Mesenchymal stem cell (in vitro differentiated cells and primary cell): Measurements from ENCODE around the gene CYTH1.

Source experiments
- DNase-seq: peaks from one replicate; pipeline ENCODE4 v3.0.0-alpha.2; 2013
- H2AFZ ChIP-seq: one replicate; pipeline ENCODE4 v1.6.1; 2013; ENCODE audit warnings: low read depth, mild to moderate bottlenecking, control low read depth, inconsistent platforms, low read length, moderate library complexity
- H2AK5ac ChIP-seq: 2 replicates; pipeline ENCODE4 v1.6.1; 2013; ENCODE audit warnings: low read length, moderate library complexity, mild to moderate bottlenecking, inconsistent platforms; ENCODE audit not compliant: severe bottlenecking
- H2BK120ac ChIP-seq: one replicate; pipeline ENCODE4 v1.6.1; 2013; ENCODE audit warnings: low read depth, mild to moderate bottlenecking, inconsistent platforms, low read length, moderate library complexity
- H2BK12ac ChIP-seq, 2 experiments: one replicate each; pipeline ENCODE4 v1.6.1; 2013; ENCODE audit warnings: inconsistent platforms in 2 of 2, low read length in 2 of 2, mild to moderate bottlenecking in 2 of 2, moderate library complexity in 2 of 2, control low read depth in 1 of 2
- H2BK15ac ChIP-seq: one replicate; pipeline ENCODE4 v1.6.1; 2013; ENCODE audit warnings: mild to moderate bottlenecking, low read depth, inconsistent platforms; ENCODE audit not compliant: poor library complexity, severe bottlenecking
- H2BK5ac ChIP-seq: 2 replicates; pipeline ENCODE4 v1.6.1; 2013; ENCODE audit warnings: low read depth, mild to moderate bottlenecking, low read length, control low read depth, inconsistent platforms; ENCODE audit not compliant: poor library complexity, severe bottlenecking
- H3K14ac ChIP-seq, 2 experiments: one replicate each; pipeline ENCODE4 v1.6.1; 2013; ENCODE audit warnings: inconsistent platforms in 2 of 2, low read length in 2 of 2, control low read depth in 1 of 2, mild to moderate bottlenecking in 1 of 2, moderate library complexity in 1 of 2
- H3K18ac ChIP-seq, 2 experiments: one replicate each; pipeline ENCODE4 v1.6.1; 2013; ENCODE audit warnings: inconsistent platforms in 2 of 2, low read length in 2 of 2, control low read depth in 1 of 2, low read depth in 1 of 2, mild to moderate bottlenecking in 1 of 2
- H3K23ac ChIP-seq, 2 experiments: one replicate each; pipeline ENCODE4 v1.6.1; 2013; ENCODE audit warnings: inconsistent platforms in 2 of 2, low read length in 2 of 2, mild to moderate bottlenecking in 2 of 2, moderate library complexity in 2 of 2, control low read depth in 1 of 2
- H3K27ac ChIP-seq: 2 replicates; pipeline ENCODE4 v1.5.1; 2013; ENCODE audit warnings: mild to moderate bottlenecking, moderate library complexity, low read length, control low read depth, inconsistent platforms; ENCODE audit not compliant: poor library complexity, severe bottlenecking
- H3K27me3 ChIP-seq, 2 experiments: 2 replicates each; pipeline versions ENCODE4 v1.6.1 to v1.7.0; 2013; ENCODE audit warnings: low read length in 2 of 2, mild to moderate bottlenecking in 2 of 2, moderate library complexity in 2 of 2, control low read depth in 1 of 2, inconsistent platforms in 1 of 2; ENCODE audit not compliant: control insufficient read depth in 1 of 2, insufficient read depth in 1 of 2
- H3K36me3 ChIP-seq, 2 experiments: 2 replicates each; pipeline versions ENCODE4 v1.6.1 to v1.7.0; 2013; ENCODE audit warnings: low read length in 2 of 2, control low read depth in 1 of 2, inconsistent platforms in 1 of 2, low read depth in 1 of 2, mild to moderate bottlenecking in 1 of 2; ENCODE audit not compliant: insufficient read depth in 2 of 2, control insufficient read depth in 1 of 2
- H3K4ac ChIP-seq, 2 experiments: one replicate each; pipeline ENCODE4 v1.6.1; 2013; ENCODE audit warnings: inconsistent platforms in 2 of 2, low read length in 2 of 2, mild to moderate bottlenecking in 2 of 2, moderate library complexity in 2 of 2, control low read depth in 1 of 2, low read depth in 1 of 2
- H3K4me1 ChIP-seq: 2 replicates; pipeline ENCODE4 v1.6.1; 2013; ENCODE audit warnings: low read depth, low read length, control low read depth; ENCODE audit not compliant: control insufficient read depth, insufficient read depth
- H3K4me2 ChIP-seq: 2 replicates; pipeline ENCODE4 v1.6.1; 2013; ENCODE audit warnings: low read length, mild to moderate bottlenecking, inconsistent platforms; ENCODE audit not compliant: poor library complexity, severe bottlenecking
- H3K4me3 ChIP-seq, 2 experiments: 2 replicates each; pipeline versions ENCODE4 v1.5.1 to v1.7.0; 2013; ENCODE audit warnings: low read length in 2 of 2, mild to moderate bottlenecking in 2 of 2, control low read depth in 1 of 2, low read depth in 1 of 2; ENCODE audit not compliant: insufficient read depth in 1 of 2
- H3K79me1 ChIP-seq: replicated peaks from 2 replicates; pipeline ENCODE4 v1.6.1; 2013; ENCODE audit warnings: mild to moderate bottlenecking, control low read depth, low read length, inconsistent platforms; ENCODE audit not compliant: poor library complexity, severe bottlenecking
- H3K9ac ChIP-seq: 2 replicates; pipeline ENCODE4 v1.7.0; 2013; ENCODE audit warnings: mild to moderate bottlenecking, low read length, moderate library complexity
- H3K9me3 ChIP-seq: 2 replicates; pipeline ENCODE4 v1.7.0; 2013; ENCODE audit warnings: mild to moderate bottlenecking, low read length; ENCODE audit not compliant: control insufficient read depth
- H4K8ac ChIP-seq: one replicate; pipeline ENCODE4 v1.6.1; 2013; ENCODE audit warnings: inconsistent platforms, mild to moderate bottlenecking, low read length, moderate library complexity
- H4K91ac ChIP-seq: one replicate; pipeline ENCODE4 v1.6.1; 2013; ENCODE audit warnings: mild to moderate bottlenecking, low read length, inconsistent platforms
- WGBS: methylation state at CpG from one replicate; pipeline ENCODE4 v1.1.7; 2013; ENCODE audit warnings: mixed read lengths; 5-methylcytosine and 5-hydroxymethylcytosine counted together

Gene CYTH1

GRCh38 chr17:78788451-78788850 is 6.4 kb upstream of the CYTH1 start:
- H3K4ac ChIP-seq: no peak overlapping the region
- H3K14ac ChIP-seq: no peak overlapping the region
- H2BK15ac ChIP-seq: no peak overlapping the region
- 100% methylated on average over 1 of the region's 7 CpGs for WGBS
- peaks cover 7% of the 10 kb centered on the region for H3K4me1 ChIP-seq
- no peak overlapping the region for H2BK5ac ChIP-seq
- H3K79me1 ChIP-seq: peaks cover 2% of the 10 kb centered on the region
- H2AK5ac ChIP-seq: no peak overlapping the region
- no peak overlapping the region for H2AFZ ChIP-seq
- DNase-seq: no peak
- H3K9ac ChIP-seq: no peak overlapping the region
- H4K91ac ChIP-seq: no peak overlapping the region
- no peak overlapping the region for H4K8ac ChIP-seq
- no peak overlapping the region for H3K23ac ChIP-seq
- no peak overlapping the region for H3K4me3 ChIP-seq
- H3K9me3 ChIP-seq: no peaks in the 10 kb centered on the region
- no peak overlapping the region for H3K18ac ChIP-seq
- H3K27ac ChIP-seq: no peak overlapping the region
- H3K27me3 ChIP-seq: no peaks in the 10 kb centered on the region
- H3K4me2 ChIP-seq: no peak overlapping the region
- no peak overlapping the region for H2BK12ac ChIP-seq
- H2BK120ac ChIP-seq: no peak overlapping the region
- H3K36me3 ChIP-seq: peaks cover 26 to 35% of the 10 kb centered on the region in 2 experiments

- H3K27ac ChIP-seq: no peak overlapping the region
- H4K8ac ChIP-seq: no peak overlapping the region
- no peaks in the 10 kb centered on the region for H3K9me3 ChIP-seq
- DNase-seq: no peak
- 94% methylated on average over 6 of the region's 7 CpGs for WGBS
- peaks cover 24 to 29% of the 10 kb centered on the region in 2 experiments for H3K36me3 ChIP-seq
- peaks cover 2% of the 10 kb centered on the region for H3K79me1 ChIP-seq
- no peak overlapping the region for H4K91ac ChIP-seq
- peaks cover 10% of the 10 kb centered on the region for H3K4me1 ChIP-seq
- no peak overlapping the region for H3K4me3 ChIP-seq
- no peaks in the 10 kb centered on the region for H3K27me3 ChIP-seq
- H3K18ac ChIP-seq: no peak overlapping the region
- no peak overlapping the region for H2BK5ac ChIP-seq
- H2BK15ac ChIP-seq: no peak overlapping the region
- H2AK5ac ChIP-seq: no peak overlapping the region
- H2BK120ac ChIP-seq: no peak overlapping the region
- no peak overlapping the region for H3K23ac ChIP-seq
- no peak overlapping the region for H3K9ac ChIP-seq
- no peak overlapping the region for H2BK12ac ChIP-seq
- H2AFZ ChIP-seq: no peak overlapping the region
- H3K14ac ChIP-seq: no peak overlapping the region
- no peak overlapping the region for H3K4ac ChIP-seq
- H3K4me2 ChIP-seq: no peak overlapping the region
Observed at GRCh38 chr17:78787444-78787843, 5.4 kb upstream of the CYTH1 start.

- no peak for DNase-seq
- Histone ChIP-seq H2BK15ac (no peak overlapping the region), H3K4me3 (no peak overlapping the region), H3K4ac (no peak overlapping the region), H3K18ac (no peak overlapping the region), H2AK5ac (no peak overlapping the region), H2BK5ac (no peak overlapping the region), H3K36me3 (peaks cover 16% of the 10 kb centered on the region in 2 experiments), H2BK120ac (no peak overlapping the region), H3K4me2 (no peak overlapping the region), H3K23ac (no peak overlapping the region), H3K27ac (no peak overlapping the region), H3K14ac (no peak overlapping the region), H3K4me1 (peaks cover 10% of the 10 kb centered on the region), H3K79me1 (no peaks in the 10 kb centered on the region), H4K8ac (no peak overlapping the region), H3K27me3 (no peaks in the 10 kb centered on the region), H2AFZ (no peak overlapping the region), H3K9ac (no peak overlapping the region), H3K9me3 (no peaks in the 10 kb centered on the region), H4K91ac (no peak overlapping the region), H2BK12ac (no peak overlapping the region)
- no CpG with 5 or more reads among the region's 1 CpG for WGBS
Observed at GRCh38 chr17:78785663-78786057, 3.6 kb upstream of the CYTH1 start.

- no peak overlapping the region for H3K4ac ChIP-seq
Observed at GRCh38 chr17:78785011-78785662, 3.1 kb upstream of the CYTH1 start.

More at GRCh38 chr17:78785011-78785662, 3.1 kb upstream of the CYTH1 start:
- Histone ChIP-seq H3K27me3 (no peaks in the 10 kb centered on the region), H3K14ac (no peak overlapping the region), H2BK5ac (no peak overlapping the region), H3K79me1 (peaks cover 2% of the 10 kb centered on the region), H2AK5ac (no peak overlapping the region), H2BK120ac (no peak overlapping the region), H4K8ac (no peak overlapping the region), H4K91ac (no peak overlapping the region), H3K4me2 (no peak overlapping the region), H3K9me3 (no peaks in the 10 kb centered on the region), H3K23ac (no peak overlapping the region), H2BK12ac (peak overlapping the region in 1 of 2 experiments; percentile 23), H3K27ac (no peak overlapping the region), H3K4me1 (peaks cover 8% of the 10 kb centered on the region), H3K36me3 (peaks cover 14 to 16% of the 10 kb centered on the region in 2 experiments), H3K4me3 (no peak overlapping the region), H2AFZ (no peak overlapping the region), H3K18ac (no peak overlapping the region), H3K9ac (no peak overlapping the region), H2BK15ac (no peak overlapping the region)
- 93% methylated on average over 11 of the region's 12 CpGs for WGBS
- DNase-seq: no peak
